K562 (cell line): Measurements from ENCODE around the gene UTP15. TPM values are rescaled to one million over a fixed set of nuclear protein-coding genes. Genes with fewer than 3 reads are reported as not detected.

Source experiments
- BHLHE40 ChIP-seq: IDR thresholded peaks from 2 replicates; pipeline ENCODE4 v1.6.1; 2011; ENCODE audit warnings: low read length, improper control_type of control experiment
- CXXC5 ChIP-seq: fragments of 250-450 bp; sonication (Bioruptor Pico); IDR thresholded peaks from 2 replicates; pipeline ENCODE4 v1.8.0; 2022; ENCODE audit warnings: inconsistent platforms, mild to moderate bottlenecking, moderate library complexity
- EGR1 ChIP-seq: fragments of 450-650 bp; conservative IDR thresholded peaks from 2 replicates; pipeline ENCODE4 v1.6.1; 2017; ENCODE audit warnings: mild to moderate bottlenecking
- FOXK2 ChIP-seq, 2 experiments: fragments of 450-650 bp; IDR thresholded peaks in 1 of 2; conservative IDR thresholded peaks in 1 of 2; 2 replicates each; pipeline ENCODE4 v1.6.1; 2016; ENCODE audit warnings: low read depth in 2 of 2, mild to moderate bottlenecking in 1 of 2
- GATAD2B ChIP-seq: fragments of 450-650 bp; IDR thresholded peaks from 2 replicates; pipeline ENCODE4 v1.6.1; 2017; ENCODE audit warnings: mild to moderate bottlenecking, borderline replicate concordance
- MEIS2 ChIP-seq: fragments of 450-650 bp; IDR thresholded peaks from 2 replicates; pipeline ENCODE4 v1.6.1; 2014; ENCODE audit warnings: mild to moderate bottlenecking; ENCODE audit not compliant: partially characterized antibody
- PHF8 ChIP-seq: fragments of 200-600 bp; sonication (generic); IDR thresholded peaks from 2 replicates; pipeline ENCODE4 v1.6.1; 2012; ENCODE audit warnings: mixed run types, mild to moderate bottlenecking, inconsistent platforms, low read length, moderate library complexity, borderline replicate concordance
- POLR2B ChIP-seq: fragments of 450-650 bp; IDR thresholded peaks from 2 replicates; pipeline ENCODE4 v1.6.1; 2018; ENCODE audit warnings: low read depth; ENCODE audit not compliant: partially characterized antibody
- SUPT5H ChIP-seq: fragments of 450-650 bp; IDR thresholded peaks from 2 replicates; pipeline ENCODE4 v1.6.1; 2016
- YY1 ChIP-seq, 3 experiments: IDR thresholded peaks; 2 replicates each; pipeline ENCODE4 v1.6.1; 2011; ENCODE audit warnings: low read length in 2 of 3, mild to moderate bottlenecking in 2 of 3, moderate library complexity in 2 of 3, borderline replicate concordance in 1 of 3, control low read depth in 1 of 3, low read depth in 1 of 3; ENCODE audit not compliant: insufficient read depth in 3 of 3, insufficient replicate concordance in 2 of 3, control insufficient read depth in 1 of 3, insufficient read length in 1 of 3; ENCODE audit errors: extremely low read depth in 1 of 3
- ZFX ChIP-seq: sonication (generic); formaldehyde crosslinking; IDR thresholded peaks from 2 replicates; pipeline ENCODE4 v1.8.0; 2022; ENCODE audit warnings: mild to moderate bottlenecking, missing genetic modification reagents, moderate library complexity
- ZKSCAN1 ChIP-seq: fragments of 150-350 bp; IDR thresholded peaks from 2 replicates; pipeline ENCODE4 v1.6.1; 2016; ENCODE audit warnings: low read depth, low read length
- ZNF24 ChIP-seq: fragments of 450-650 bp; IDR thresholded peaks from 2 replicates; pipeline ENCODE4 v1.6.1; 2016
- ZNF583 ChIP-seq: fragments of 250-450 bp; sonication (Bioruptor Pico); IDR thresholded peaks from 2 replicates; pipeline ENCODE4 v1.4.0; 2020
- polyA plus RNA-seq, 8 experiments: library from polyadenylated mRNA; depleted of rRNA in 4 of 8; stranded (reverse) in 5 of 8; unstranded in 3 of 8; fragments of >200 nt; fragmentation: Nextera tagmentation in 2 of 8; fragmentation: Illumina TruSeq in 1 of 8; extraction: Ambion mirVana in 2 of 8; extraction: Trizol in 1 of 8; gene quantifications; 2 replicates each; pipeline versions ENCODE4 v1.2.1 to v1.2.3, GENCODE V29; 2011 to 2014; ENCODE audit warnings: inconsistent platforms in 1 of 8, missing spikeins in 1 of 8
- total RNA-seq, 7 experiments: library from RNA; depleted of rRNA in 6 of 7; stranded (reverse); fragments of >200 nt in 6 of 7; fragmentation: Illumina TruSeq in 2 of 7; extraction: Trizol in 2 of 7; gene quantifications; 2 replicates each; pipeline versions ENCODE4 v1.2.1 to v1.2.3, GENCODE V29; 2011 to 2021; ENCODE audit warnings: low replicate concordance in 1 of 7
- TF ChIP-seq, protein P1 (sequence below): fragments of 450-650 bp; formaldehyde crosslinking; IDR thresholded peaks from 2 replicates; pipeline ENCODE4 v1.4.0; 2022; ENCODE audit warnings: missing genetic modification characterization
- TF ChIP-seq, protein P2 (sequence below): sonication (generic); formaldehyde crosslinking; IDR thresholded peaks from 2 replicates; pipeline ENCODE4 v1.9.0; 2022; ENCODE audit warnings: mild to moderate bottlenecking, missing genetic modification reagents
- TF ChIP-seq, protein P3 (sequence below), 2 experiments: fragments of 450-650 bp; conservative IDR thresholded peaks; 2 replicates each; pipeline ENCODE4 v1.6.1; 2017; ENCODE audit warnings: mild to moderate bottlenecking in 2 of 2, moderate library complexity in 2 of 2

UTP15 gene
- total and polyA plus RNA-seq, 9 of the 15 experiments (the other 6 are each of a cell fraction or from before 2014, with no cell fraction given), result 28.1 to 49.3 (median 37.0) TPM

DNA sequence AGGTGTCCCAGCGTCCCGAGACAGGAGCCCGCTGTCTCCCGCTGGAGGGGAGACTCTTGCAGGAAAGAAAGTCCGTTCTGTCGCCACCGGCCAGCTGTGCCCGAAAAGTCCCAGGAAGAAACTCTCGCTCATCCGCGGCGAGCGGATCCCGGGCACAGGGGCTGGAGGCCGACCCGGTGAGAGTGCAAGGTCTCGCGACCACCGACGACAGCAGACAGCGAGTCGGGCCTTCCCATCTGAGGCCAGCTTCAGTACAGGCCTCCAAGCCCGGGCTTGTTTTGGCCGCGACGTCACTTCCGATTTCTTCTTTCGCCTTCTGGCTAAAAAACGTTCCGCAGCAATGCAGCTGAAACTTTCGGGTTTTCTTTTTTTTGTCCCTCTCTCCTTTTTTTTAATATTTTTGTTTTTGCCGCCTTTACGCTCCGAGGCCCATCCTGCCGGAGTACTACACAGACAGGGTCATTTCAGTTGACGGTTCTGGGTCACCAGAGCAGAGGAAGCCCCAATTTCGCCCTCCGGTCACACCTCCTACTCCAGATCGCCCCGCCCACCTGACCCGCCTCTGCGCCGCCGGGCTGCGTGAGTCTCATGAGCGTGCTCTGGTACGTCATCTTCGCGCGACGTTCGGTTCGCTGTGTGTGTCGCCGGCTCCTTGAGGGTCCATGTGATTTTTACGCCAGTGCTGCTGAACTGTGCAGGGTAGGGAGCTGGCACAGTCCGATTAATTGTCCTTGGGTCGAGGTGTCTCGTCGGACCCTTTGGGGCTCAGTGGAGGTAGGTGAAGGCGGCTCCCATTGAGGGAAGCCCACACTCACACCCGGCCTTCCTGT is at the start of gene UTP15, which contains the start of gene ANKRA2 (continued):
- TF ChIP-seq GATAD2B (no peak), YY1 (IDR thresholded peaks at IDR 0.05; ENCODE audit: borderline replicate concordance in 1 of 3, control insufficient read depth in 1 of 3, extremely low read depth in 1 of 3, insufficient read depth in 3 of 3, insufficient read length in 1 of 3, insufficient replicate concordance in 2 of 3, low read depth in 1 of 3, low read length in 2 of 3) (peak in 1 of 3 experiments; percentile 30), ZNF583 (CRISPR knock-in tag) (no peak), PHF8 (peak; percentile 85), SUPT5H (peak; percentile 79), CXXC5 (CRISPR knock-in tag) (peak; percentile 81), ZNF24 (no peak), POLR2B (peak; percentile 62), MEIS2 (peak; percentile 28), BHLHE40 (peak; percentile 79), ZKSCAN1 (peak; percentile 19; the same call in 1 of the 2 replicates), ZFX (CRISPR knock-in tag) (peak; percentile 99), FOXK2 (conservative IDR thresholded peaks at IDR 0.05 in 1 of 2, IDR thresholded peaks at IDR 0.05 in 1 of 2; ENCODE audit: low read depth in 2 of 2) (peak; percentile 82 to 83), EGR1 (peak; percentile 55)
- TF ChIP-seq, protein P1, sequence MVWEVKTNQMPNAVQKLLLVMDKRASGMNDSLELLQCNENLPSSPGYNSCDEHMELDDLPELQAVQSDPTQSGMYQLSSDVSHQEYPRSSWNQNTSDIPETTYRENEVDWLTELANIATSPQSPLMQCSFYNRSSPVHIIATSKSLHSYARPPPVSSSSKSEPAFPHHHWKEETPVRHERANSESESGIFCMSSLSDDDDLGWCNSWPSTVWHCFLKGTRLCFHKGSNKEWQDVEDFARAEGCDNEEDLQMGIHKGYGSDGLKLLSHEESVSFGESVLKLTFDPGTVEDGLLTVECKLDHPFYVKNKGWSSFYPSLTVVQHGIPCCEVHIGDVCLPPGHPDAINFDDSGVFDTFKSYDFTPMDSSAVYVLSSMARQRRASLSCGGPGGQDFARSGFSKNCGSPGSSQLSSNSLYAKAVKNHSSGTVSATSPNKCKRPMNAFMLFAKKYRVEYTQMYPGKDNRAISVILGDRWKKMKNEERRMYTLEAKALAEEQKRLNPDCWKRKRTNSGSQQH, result no peak
- TF ChIP-seq, protein P2, sequence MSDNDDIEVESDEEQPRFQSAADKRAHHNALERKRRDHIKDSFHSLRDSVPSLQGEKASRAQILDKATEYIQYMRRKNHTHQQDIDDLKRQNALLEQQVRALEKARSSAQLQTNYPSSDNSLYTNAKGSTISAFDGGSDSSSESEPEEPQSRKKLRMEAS (CRISPR knock-in tag), result peak; percentile 90
- TF ChIP-seq, protein P3, sequence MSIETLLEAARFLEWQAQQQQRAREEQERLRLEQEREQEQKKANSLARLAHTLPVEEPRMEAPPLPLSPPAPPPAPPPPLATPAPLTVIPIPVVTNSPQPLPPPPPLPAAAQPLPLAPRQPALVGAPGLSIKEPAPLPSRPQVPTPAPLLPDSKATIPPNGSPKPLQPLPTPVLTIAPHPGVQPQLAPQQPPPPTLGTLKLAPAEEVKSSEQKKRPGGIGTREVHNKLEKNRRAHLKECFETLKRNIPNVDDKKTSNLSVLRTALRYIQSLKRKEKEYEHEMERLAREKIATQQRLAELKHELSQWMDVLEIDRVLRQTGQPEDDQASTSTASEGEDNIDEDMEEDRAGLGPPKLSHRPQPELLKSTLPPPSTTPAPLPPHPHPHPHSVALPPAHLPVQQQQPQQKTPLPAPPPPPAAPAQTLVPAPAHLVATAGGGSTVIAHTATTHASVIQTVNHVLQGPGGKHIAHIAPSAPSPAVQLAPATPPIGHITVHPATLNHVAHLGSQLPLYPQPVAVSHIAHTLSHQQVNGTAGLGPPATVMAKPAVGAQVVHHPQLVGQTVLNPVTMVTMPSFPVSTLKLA (conservative IDR thresholded peaks at IDR 0.05), result peak; percentile 97 to 99
